Measurements from ENCODE around the gene NENF. TPM values are rescaled to one million over a fixed set of nuclear protein-coding genes. Genes with fewer than 3 reads are reported as not detected.

NENF gene
- total RNA-seq, 1 donor from 2014 or later: 6.8 TPM

DNA sequence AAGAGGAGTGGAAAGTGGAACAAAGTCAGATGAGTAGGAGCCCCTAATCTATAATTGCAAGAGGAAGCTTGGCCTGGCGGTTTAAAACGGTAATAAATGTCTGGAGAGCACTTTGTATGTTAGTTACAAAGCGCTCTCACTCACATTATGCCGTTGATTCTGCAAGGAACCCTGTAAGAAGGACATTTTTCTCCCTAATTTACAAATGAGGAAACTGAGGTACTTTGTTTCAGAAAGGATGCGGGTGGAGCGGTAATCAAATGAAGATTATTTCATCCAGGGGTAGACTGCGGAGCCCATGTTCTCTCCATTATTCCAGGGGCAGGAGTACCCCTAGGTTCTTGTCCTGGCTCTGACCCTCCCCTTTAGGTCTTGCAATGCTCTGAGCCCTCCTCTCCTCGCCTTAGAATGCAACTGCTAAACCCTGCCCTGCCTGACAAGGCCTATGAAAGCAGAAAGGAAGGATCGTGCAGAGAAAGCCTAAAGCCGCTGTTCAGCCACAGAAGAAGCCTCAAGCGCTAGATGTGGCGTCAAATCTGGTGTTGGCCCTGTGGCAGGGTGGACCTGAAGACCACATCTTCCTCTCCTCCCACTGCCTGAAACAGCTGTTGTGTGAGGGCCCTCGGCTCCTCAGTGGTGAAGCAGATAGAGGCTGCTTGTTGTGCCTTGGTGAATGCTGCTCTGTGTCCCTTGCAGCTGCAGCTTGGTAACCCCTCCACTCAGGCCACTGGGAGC is 17.4 kb upstream of the NENF start:
- Mint-ChIP-seq H3K27ac (peak overlapping the region; percentile 95), H3K27me3 (ENCODE audit: insufficient read depth, low read depth) (peaks cover 11% of the 10 kb centered on the region), H3K4me1 (peaks cover 21% of the 10 kb centered on the region), H3K4me3 (peak overlapping the region; percentile 92), H3K36me3 (peaks cover 15% of the 10 kb centered on the region), H3K9me3 (no peaks in the 10 kb centered on the region)
- H4K20me1 ChIP-seq (ENCODE audit: low read depth): peaks cover 27% of the 10 kb centered on the region
- peak overlapping the region; percentile 98 for H2AFZ ChIP-seq (replicated peaks)
- no peak overlapping the region for H3K27ac ChIP-seq
- H3F3A ChIP-seq (ENCODE audit: low read depth): peaks cover 6% of the 10 kb centered on the region
- H3K4me1 ChIP-seq: peaks cover 12% of the 10 kb centered on the region
- TF ChIP-seq, protein P1, sequence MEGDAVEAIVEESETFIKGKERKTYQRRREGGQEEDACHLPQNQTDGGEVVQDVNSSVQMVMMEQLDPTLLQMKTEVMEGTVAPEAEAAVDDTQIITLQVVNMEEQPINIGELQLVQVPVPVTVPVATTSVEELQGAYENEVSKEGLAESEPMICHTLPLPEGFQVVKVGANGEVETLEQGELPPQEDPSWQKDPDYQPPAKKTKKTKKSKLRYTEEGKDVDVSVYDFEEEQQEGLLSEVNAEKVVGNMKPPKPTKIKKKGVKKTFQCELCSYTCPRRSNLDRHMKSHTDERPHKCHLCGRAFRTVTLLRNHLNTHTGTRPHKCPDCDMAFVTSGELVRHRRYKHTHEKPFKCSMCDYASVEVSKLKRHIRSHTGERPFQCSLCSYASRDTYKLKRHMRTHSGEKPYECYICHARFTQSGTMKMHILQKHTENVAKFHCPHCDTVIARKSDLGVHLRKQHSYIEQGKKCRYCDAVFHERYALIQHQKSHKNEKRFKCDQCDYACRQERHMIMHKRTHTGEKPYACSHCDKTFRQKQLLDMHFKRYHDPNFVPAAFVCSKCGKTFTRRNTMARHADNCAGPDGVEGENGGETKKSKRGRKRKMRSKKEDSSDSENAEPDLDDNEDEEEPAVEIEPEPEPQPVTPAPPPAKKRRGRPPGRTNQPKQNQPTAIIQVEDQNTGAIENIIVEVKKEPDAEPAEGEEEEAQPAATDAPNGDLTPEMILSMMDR (IDR thresholded peaks at IDR 0.05): peak; percentile 1
- TF ChIP-seq EZH2phosphoT487 (IDR thresholded peaks at IDR 0.05): no peak
- H3K4me2 ChIP-seq: peak overlapping the region; percentile 87
- no peak for DNase-seq (ENCODE audit: low spot score)
- H3K79me2 ChIP-seq (ENCODE audit: low read depth): peaks cover 20% of the 10 kb centered on the region
- no peak overlapping the region for H3K9ac ChIP-seq
- peaks cover 16% of the 10 kb centered on the region for H3K27me3 ChIP-seq
- no peaks in the 10 kb centered on the region for H3K36me3 ChIP-seq
- no peaks in the 10 kb centered on the region for H3K9me3 ChIP-seq (ENCODE audit: low read depth)
- peak overlapping the region; percentile 85 for H3K4me3 ChIP-seq

DNA sequence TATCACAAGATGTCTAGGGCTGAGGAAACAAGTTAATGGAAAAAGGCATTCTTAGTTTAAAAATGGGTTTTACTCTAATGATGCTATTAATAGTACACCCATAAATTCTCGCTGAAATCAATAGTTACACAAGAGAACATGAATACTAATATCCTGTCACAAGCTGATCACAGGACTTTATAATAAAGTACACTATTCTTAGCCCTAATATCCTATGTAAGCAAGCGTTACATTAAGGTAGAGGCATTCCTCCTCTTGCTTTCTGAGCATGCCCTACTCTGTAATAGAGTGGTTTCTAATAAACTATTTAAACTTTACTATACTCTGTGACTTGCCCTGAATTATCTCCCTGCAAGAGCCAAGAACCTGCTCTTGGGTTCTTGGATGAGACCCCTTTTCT is 11.6 kb upstream of the NENF start:
- Mint-ChIP-seq H3K4me3 (no peak overlapping the region), H3K27ac (no peak overlapping the region), H3K4me1 (no peaks in the 10 kb centered on the region), H3K9me3 (no peaks in the 10 kb centered on the region), H3K27me3 (ENCODE audit: insufficient read depth, low read depth) (peaks cover 5% of the 10 kb centered on the region), H3K36me3 (no peaks in the 10 kb centered on the region)
- H3K4me1 ChIP-seq: peaks cover 9% of the 10 kb centered on the region
- H3K4me2 ChIP-seq: no peak overlapping the region
- TF ChIP-seq, protein P1 (IDR thresholded peaks at IDR 0.05): no peak
- TF ChIP-seq EZH2 (IDR thresholded peaks at IDR 0.05): no peak
- no peaks in the 10 kb centered on the region for H3K9me3 ChIP-seq (ENCODE audit: low read depth)
- peaks cover 6% of the 10 kb centered on the region for H4K20me1 ChIP-seq (ENCODE audit: low read depth)
- no peak overlapping the region for H3K9ac ChIP-seq
- no peak overlapping the region for H3K27ac ChIP-seq
- no peaks in the 10 kb centered on the region for H3K79me2 ChIP-seq (ENCODE audit: low read depth)
- H3K36me3 ChIP-seq: no peaks in the 10 kb centered on the region
- DNase-seq (ENCODE audit: low spot score): no peak
- H3K27me3 ChIP-seq: peaks cover 4% of the 10 kb centered on the region
- H3F3A ChIP-seq (ENCODE audit: low read depth): no peaks in the 10 kb centered on the region
- H3K4me3 ChIP-seq: no peak overlapping the region
- H2AFZ ChIP-seq (replicated peaks): no peak overlapping the region

GRCh38 chr1:212423879-212424278 is 8.8 kb upstream of the NENF start:
- Histone ChIP-seq H3K27me3 (peaks cover 10% of the 10 kb centered on the region), H3K27ac (no peak overlapping the region), H3K36me3 (no peaks in the 10 kb centered on the region), H3F3A (ENCODE audit: low read depth) (no peaks in the 10 kb centered on the region), H3K4me3 (no peak overlapping the region), H3K4me2 (no peak overlapping the region), H3K9me3 (ENCODE audit: low read depth) (no peaks in the 10 kb centered on the region), H3K4me1 (peaks cover 9% of the 10 kb centered on the region), H4K20me1 (ENCODE audit: low read depth) (peaks cover 6% of the 10 kb centered on the region), H3K79me2 (ENCODE audit: low read depth) (no peaks in the 10 kb centered on the region), H3K9ac (no peak overlapping the region), H2AFZ (replicated peaks) (no peak overlapping the region)
- Mint-ChIP-seq H3K36me3 (no peaks in the 10 kb centered on the region), H3K27me3 (ENCODE audit: insufficient read depth, low read depth) (peaks cover 2% of the 10 kb centered on the region), H3K27ac (no peak overlapping the region), H3K9me3 (no peaks in the 10 kb centered on the region), H3K4me3 (no peak overlapping the region), H3K4me1 (no peaks in the 10 kb centered on the region)
- no peak for DNase-seq (ENCODE audit: low spot score)
- no peak for TF ChIP-seq EZH2phosphoT487 (IDR thresholded peaks at IDR 0.05)
- no peak for TF ChIP-seq EZH2 (IDR thresholded peaks at IDR 0.05)
- TF ChIP-seq, protein P1 (IDR thresholded peaks at IDR 0.05): no peak
